Esophagus mucosa (tissue), 1 donor: Measurements from ENCODE around the gene CKB. TPM values are rescaled to one million over a fixed set of nuclear protein-coding genes. Genes with fewer than 3 reads are reported as not detected.
A peak's percentile ranks its signal among the peaks of the same experiment; 100 is the strongest.

Experiments
- ATAC-seq: fragments of 200-7000 bp; cut with Tn5 transposase; one replicate; pipeline ENCODE4 v1.9.1; 2020
- total RNA-seq: library from RNA; stranded (reverse); gene quantifications from one replicate; pipeline ENCODE4 v1.2.4, GENCODE V29; 2023
- donor health status: DM: yes; HTN: yes; CAD: no.

CKB gene
- total RNA-seq, 1 donor from 2014 or later: 17.8 TPM

GRCh38 chr14:103549361-103550311 is 27.0 kb upstream of the CKB start:
- ATAC-seq: no peak

DNA sequence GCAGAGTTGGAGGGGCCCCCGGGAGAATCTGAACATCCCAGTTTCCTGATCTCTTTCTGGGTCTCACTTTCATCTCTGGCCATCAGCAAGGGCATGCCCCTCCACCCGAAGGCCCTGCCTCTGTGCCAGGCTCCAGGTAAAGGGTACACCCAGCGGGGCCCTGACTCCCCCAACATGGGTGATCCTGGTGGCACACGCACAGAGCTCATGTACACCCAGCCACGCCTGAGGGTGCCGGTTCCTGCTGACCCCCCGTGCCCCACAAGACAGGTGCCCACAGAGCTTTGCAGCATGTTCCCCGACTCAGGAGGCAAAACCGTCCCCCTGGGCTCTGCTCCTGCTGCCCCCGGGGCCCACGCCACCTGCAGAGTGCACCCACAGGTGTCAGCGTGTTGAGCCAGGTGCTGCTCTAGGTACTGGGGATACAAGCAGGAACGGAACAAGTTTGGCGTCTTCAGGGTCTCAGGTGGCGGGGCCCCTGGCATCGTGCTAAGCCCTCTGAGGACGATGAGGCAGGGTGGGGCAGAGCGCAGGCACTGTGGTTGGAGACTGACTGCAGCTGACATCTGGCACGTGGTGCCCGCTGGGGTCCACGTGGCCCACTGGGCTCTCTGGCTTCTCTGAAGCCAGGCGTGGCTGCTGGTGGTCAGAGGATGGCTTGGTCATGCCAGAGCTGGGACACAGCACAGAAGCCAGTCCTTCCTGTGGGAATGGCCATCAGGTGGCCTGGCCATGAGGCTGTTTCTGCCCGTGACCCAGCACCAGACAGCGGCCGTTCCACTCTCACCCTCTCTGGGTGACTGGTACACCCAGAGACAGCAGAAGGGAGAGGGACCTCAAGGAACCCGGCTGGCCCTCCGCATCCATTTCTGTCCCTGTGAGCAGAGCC is 26.1 kb upstream of the CKB start:
- ATAC-seq: no peak

DNA sequence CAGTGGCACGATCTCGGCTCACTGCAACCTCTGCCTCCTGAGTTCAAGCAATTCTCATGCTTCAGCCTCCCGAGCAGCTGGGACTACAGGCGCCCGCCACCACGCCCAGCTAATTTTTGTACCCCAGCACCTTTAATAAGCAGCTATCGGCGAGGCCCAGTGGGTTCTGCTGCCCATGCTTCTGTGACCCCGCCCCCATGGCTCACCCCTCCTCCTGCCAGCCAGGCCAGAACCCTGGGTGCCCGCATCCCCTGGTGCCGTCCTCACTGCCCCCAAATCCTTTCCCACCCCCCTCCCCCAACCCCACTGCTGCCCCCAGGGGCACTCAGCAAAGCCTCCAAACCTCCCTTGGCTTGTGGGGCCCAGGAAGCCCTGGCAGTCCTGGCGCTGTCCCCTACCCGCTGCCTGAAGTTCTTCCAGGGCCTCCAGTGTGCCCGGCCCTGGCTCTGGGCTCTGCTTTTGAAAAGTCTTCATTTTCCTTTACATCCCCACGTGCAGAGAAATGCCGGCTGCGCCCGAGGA is 25.4 kb upstream of the CKB start:
- ATAC-seq: no peak

GRCh38 chr14:103547455-103547940 is 24.9 kb upstream of the CKB start:
- ATAC-seq: no peak

GRCh38 chr14:103546652-103547454 is 24.2 kb upstream of the CKB start:
- ATAC-seq: peak; percentile 41

- ATAC-seq: no peak
Observed at GRCh38 chr14:103545915-103546651, 23.5 kb upstream of the CKB start.

DNA sequence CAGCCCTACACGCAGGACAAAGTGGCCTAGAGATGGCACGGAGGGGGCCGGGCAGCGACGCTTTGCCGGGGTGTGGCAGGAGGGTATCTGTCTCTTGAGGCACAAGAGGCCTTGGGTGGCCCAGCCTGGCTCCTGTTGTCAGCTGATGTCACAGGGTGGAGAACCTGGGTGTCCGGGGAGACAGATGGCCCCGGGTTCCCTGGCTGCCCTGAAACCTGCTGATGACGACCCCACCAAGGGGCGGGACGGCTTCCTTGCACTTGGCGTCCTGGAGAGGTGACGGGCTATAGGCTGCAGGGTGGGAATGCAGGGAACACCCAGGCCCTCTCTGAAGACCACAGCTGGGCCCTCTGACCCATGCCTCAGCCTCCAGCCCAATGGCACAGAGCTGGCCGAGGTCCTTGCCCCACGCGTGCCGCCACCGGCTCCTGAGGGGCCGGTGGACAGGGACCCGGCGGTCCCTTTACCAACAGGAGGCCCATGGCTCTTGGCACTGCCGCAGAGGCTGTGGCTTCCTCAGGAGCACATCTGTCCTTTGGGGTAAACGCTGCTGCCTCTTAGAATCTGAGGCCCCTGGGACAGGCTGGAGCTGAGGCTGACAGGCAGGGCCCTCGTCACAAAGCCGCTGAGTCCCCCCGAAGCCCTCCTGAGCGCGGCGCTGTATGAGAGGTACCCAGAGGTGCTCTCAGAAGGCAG is 22.7 kb upstream of the CKB start:
- ATAC-seq: no peak

DNA sequence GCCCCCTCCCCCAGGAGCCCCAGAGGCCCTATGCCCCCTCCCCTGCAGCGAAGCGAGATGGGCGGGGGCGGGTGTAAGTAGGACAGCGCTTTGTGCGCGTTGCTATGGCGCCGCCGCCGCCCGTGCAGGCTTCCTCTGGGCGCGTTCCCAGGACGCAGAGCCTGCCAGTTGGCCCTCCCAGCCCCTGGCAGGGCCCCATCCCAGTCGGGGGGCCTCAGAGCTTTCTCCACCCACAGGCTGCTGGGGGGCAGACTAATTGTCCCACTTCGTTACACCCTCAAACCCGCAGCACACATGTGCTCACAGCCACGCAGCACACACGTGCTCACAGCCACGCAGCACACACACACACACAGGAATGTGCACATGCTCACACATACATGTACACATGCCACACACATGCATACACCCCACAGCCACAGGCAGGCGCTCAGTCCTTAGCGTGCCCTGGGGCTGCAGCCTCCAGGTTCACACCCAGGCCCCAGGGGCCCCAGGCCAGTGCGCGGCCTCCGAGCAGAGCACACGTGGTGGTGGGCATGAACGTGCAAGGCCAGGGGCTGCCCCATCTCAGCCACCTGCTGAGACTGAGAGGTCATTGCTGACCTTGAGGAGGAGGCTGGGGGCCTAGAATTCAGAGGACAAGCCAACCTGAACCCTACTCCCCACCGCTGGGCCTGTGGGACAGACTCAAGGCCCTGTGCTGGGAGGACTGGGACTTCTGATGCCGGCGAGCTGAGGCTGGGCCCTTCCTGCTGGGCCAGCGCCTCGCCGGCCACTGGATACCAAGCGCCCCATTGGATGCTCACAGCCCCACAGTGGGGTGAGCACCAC is 22.0 kb upstream of the CKB start:
- ATAC-seq: no peak

GRCh38 chr14:103543721-103544387 is 21.2 kb upstream of the CKB start:
- no peak for ATAC-seq

DNA sequence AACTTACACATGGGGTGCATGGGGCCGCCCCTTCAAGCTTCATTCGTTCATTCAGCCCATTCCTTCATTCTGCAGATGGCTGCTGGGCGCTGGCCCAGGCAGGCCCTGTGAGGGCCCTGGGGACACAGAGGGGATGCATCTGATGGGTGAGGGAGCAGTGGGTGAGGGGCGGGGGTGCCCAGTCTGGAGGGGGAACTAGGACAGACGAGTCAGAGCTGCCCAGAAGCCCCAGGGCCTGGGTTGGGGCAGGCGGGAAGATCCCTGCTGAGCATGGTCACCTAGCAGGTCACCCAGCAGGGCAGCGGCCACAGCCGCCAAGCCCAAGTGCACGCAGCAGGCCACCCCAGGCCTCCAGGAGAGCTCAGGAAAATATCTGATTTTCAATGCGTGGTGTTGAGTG is 20.5 kb upstream of the CKB start:
- no peak for ATAC-seq

DNA sequence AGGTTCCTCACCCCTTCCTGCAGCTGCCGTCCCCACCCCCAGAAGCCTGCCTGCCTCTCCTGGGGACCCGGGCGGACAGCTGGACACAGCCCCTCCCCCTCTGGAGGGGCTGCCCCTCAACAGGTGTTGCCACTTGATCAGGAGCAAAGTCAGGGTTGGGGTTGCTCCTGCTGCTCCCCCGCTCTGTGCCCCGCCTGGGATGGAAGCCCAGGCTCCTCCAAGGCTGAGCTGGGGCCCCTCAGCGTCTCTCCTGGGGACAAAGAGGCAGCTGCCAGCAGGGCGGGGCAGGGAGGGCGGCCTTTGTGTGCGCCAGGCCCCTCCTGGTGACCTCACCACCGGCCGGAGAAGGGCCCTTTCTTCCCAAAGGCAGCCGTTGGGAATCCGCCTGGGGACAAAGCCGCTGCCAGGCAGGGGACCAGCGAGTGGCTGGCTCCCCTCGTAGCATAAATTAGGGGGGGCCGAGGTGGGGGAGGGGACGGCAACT is 20.0 kb upstream of the CKB start:
- no peak for ATAC-seq

DNA sequence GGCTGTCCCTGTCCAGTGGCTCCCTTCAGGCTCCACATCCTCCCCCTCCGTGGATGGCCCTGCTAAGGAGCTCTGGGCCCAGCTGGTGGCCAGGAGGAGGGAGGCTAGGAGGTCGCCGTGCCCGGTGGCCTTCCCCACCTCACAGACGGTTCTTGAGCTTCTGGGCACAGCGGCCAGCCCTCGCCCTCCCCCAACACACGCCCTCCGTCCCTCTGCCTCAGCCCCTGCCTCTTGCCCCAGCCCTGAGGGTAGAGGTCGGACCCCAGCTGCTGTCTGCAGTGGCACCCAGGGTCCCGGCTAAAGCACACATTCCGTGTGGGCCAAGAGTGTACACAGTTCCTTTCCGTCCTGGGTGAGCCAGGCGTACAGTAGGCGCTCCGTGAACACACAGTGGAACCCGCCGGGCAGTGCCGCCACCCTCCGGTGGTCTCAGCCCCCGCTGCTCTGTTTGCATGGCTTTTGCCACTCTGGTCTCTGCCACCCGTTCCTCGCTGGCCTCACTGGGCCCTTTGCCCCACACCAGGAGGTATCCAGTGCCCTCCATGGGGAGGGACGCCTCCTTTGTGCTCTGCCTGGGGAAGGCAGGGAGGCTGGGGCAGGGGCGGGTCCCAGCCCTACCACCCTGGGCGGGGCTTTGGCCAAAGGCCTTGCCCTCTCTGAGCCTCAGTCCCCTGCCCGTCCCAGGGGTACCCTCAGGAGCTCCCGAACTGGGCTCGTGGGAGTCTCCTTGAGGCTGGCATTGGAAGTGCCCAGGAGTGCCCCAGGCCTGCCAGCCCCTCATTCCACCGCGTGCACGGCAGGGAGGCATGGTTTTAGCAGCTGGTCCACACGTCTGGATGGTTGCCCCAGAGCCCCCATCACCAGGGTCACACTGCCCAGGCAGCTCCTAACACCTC is 19.3 kb upstream of the CKB start:
- ATAC-seq: no peak

GRCh38 chr14:103540821-103541708 is 18.4 kb upstream of the CKB start:
- ATAC-seq: peak; percentile 27

DNA sequence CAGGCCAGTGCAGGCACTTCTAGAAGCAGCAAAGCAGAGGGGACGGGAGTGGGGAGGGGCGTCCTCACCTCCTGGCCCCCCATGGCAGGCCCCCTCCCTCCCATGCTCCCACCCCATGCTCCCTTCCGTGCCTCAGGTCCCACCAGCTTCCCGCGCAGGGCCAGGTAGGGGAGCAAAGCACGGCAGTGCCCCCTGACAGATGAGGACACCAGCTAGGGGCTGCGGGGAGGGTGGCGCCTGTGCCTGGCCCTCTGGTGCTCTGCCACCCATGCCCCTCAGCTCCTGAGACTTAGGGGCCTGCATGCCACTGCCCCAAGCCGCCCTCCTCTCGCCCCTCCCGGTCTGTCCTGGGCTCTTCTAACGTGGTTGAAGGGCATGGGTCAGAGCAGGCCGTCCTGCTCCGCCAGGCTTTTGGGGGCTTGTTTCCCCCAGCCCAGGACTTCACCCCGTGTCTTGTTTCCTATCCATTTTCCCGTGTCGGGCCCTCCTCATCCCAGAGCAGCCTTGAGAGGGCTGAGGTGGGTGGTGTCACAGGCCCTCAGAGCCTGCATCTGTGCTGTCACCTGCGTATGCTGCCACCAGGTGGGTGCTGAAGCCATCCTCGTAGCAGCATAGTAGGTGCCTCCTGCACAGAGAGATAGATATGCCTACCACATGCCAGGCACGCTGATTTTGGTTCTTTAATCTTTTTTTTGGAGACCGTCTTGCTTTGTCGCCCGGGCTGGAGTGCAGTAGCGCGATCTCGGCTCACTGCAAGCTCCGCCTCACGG is 16.6 kb upstream of the CKB start:
- no peak for ATAC-seq

DNA sequence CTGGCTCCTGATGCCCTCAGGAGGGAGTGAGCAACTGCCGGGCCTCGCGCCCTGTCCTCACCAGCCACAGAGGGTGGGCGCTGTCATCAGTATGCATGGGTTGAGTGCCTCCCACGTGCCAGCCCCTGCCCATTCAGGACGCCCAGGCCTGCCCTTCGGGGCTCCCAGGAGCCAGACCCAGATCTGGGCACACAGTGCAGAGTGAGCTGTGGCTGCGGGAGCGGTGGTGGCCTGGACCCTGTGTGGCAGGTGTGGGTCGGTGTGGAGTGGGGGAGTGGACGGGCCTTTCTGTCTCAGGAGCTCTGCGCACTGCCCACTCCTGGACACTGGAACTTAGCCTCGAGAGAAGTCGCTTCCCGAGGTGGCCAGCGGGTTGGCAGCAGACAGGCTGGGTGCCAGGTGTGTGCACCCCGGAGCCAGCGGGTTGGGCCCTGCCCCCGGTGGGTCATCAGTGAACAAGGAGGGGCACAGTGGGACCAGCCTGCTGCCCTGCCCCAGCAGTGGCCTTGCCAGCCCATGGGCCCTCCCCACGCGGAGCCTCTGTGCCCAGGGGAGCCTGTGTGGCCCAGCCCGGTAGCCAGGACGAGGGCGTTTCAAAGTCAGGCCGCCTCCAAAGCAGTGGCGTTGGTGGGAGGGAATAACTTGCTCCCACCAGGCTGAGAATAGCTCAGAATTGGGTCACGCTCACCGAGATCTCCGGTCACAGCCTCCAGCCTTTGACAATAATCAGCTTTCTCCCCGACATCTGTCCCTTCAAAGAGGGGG is 15.8 kb upstream of the CKB start:
- no peak for ATAC-seq
